ENCODE data around the gene CRTAP.

DNA sequence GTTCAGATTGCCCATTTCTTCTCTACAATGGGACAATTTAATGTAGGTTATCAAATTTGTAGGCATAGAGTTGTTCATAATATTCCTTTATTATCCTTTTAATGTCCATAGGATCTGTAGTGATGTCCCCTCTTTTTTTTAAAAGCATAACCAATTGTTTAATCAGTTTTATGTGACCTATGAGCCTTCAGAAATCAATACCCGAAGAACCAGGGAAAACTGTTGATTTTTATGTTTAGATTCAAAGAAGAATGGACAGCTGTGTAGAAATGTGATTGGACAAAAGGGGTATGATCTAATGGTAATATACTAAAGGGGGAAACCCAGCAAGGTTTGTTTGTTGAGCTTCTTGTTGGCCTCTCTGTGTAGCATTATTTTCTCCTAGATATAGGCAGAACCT, 65.3 kb downstream of the CRTAP start:
- TF ChIP-seq CTCF (IDR thresholded peaks at IDR 0.05) (no peak), POLR2A (IDR thresholded peaks at IDR 0.05) (no peak)

All from right lobe of liver (tissue), 4 donors.